ENCODE data around the gene CHN2. TPM values are rescaled to one million over a fixed set of nuclear protein-coding genes. Genes with fewer than 3 reads are reported as not detected.

The CHN2 gene
- polyA plus RNA-seq, 1 donor from 2014 or later = 136 TPM

- H3K27ac ChIP-seq (ENCODE audit: low read length) = no peak overlapping the region
- H3K4me2 ChIP-seq (ENCODE audit: low read length) = no peak overlapping the region
- H3K4me3 ChIP-seq (ENCODE audit: low read length) = no peak overlapping the region
- no peaks in the 10 kb centered on the region for H3K79me2 ChIP-seq (replicated peaks; ENCODE audit: insufficient read depth, low read length)
- no peaks in the 10 kb centered on the region for H3K36me3 ChIP-seq (ENCODE audit: insufficient read depth, low read length)
- peaks cover 6% of the 10 kb centered on the region for H3F3A ChIP-seq (ENCODE audit: insufficient read depth, low read length, poor library complexity, severe bottlenecking)
- H2AFZ ChIP-seq (ENCODE audit: low read depth, low read length) = no peak overlapping the region
- H3K9me2 ChIP-seq (ENCODE audit: insufficient read depth, low read length) = no peaks in the 10 kb centered on the region
- no peaks in the 10 kb centered on the region for H3K9me3 ChIP-seq (ENCODE audit: low read length)
- H3K9ac ChIP-seq (ENCODE audit: low read length) = no peak overlapping the region
- TF ChIP-seq EZH2 (IDR thresholded peaks at IDR 0.05; ENCODE audit: borderline replicate concordance, insufficient read depth, low read length, poor library complexity, severe bottlenecking) = no peak
- no peak for TF ChIP-seq EP300 (conservative IDR thresholded peaks at IDR 0.05; ENCODE audit: poor library complexity, severe bottlenecking)
- TF ChIP-seq, protein P1, sequence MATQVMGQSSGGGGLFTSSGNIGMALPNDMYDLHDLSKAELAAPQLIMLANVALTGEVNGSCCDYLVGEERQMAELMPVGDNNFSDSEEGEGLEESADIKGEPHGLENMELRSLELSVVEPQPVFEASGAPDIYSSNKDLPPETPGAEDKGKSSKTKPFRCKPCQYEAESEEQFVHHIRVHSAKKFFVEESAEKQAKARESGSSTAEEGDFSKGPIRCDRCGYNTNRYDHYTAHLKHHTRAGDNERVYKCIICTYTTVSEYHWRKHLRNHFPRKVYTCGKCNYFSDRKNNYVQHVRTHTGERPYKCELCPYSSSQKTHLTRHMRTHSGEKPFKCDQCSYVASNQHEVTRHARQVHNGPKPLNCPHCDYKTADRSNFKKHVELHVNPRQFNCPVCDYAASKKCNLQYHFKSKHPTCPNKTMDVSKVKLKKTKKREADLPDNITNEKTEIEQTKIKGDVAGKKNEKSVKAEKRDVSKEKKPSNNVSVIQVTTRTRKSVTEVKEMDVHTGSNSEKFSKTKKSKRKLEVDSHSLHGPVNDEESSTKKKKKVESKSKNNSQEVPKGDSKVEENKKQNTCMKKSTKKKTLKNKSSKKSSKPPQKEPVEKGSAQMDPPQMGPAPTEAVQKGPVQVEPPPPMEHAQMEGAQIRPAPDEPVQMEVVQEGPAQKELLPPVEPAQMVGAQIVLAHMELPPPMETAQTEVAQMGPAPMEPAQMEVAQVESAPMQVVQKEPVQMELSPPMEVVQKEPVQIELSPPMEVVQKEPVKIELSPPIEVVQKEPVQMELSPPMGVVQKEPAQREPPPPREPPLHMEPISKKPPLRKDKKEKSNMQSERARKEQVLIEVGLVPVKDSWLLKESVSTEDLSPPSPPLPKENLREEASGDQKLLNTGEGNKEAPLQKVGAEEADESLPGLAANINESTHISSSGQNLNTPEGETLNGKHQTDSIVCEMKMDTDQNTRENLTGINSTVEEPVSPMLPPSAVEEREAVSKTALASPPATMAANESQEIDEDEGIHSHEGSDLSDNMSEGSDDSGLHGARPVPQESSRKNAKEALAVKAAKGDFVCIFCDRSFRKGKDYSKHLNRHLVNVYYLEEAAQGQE (IDR thresholded peaks at IDR 0.05; ENCODE audit: borderline replicate concordance) = no peak
- TF ChIP-seq SMC3 (conservative IDR thresholded peaks at IDR 0.05; ENCODE audit: poor library complexity) = no peak
- TF ChIP-seq TAF1 (IDR thresholded peaks at IDR 0.05; ENCODE audit: low read depth) = no peak
- no peak for TF ChIP-seq POLR2AphosphoS5 (IDR thresholded peaks at IDR 0.05)
- no peak for TF ChIP-seq CTCF (IDR thresholded peaks at IDR 0.05; ENCODE audit: poor library complexity, severe bottlenecking)
- TF ChIP-seq RAD21 (conservative IDR thresholded peaks at IDR 0.05) = no peak
- TF ChIP-seq MXI1 (conservative IDR thresholded peaks at IDR 0.05; ENCODE audit: poor library complexity, severe bottlenecking) = no peak
- peaks cover 11% of the 10 kb centered on the region for H3K27me3 ChIP-seq (ENCODE audit: insufficient read depth, low read depth, low read length)
- no peaks in the 10 kb centered on the region for H4K20me1 ChIP-seq (ENCODE audit: insufficient read depth)
Measured at GRCh38 chr7:29150856-29151255, 43.7 kb upstream of the CHN2 start.

DNA sequence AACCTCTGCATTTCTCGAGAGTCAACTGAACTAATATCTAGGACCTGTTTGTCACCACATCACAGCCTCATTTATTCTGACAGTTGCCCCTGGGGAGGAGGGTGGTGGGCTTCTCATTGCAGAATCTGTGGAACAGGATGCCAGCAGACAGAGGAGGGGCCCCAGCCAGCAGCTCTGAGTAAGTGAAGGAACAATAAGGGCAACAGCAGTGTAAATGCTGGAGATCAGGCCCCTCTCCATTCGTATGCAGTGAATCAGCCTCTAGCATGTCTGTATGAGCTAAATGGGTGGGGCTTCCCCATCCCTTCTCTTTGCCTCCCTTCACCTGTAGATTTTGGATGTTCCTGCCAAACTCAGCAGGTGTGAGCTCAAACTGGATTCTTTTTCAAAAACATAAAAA, 40.5 kb upstream of the CHN2 start:
- H2AFZ ChIP-seq (ENCODE audit: low read depth, low read length) = no peak overlapping the region
- H3K9me2 ChIP-seq (ENCODE audit: insufficient read depth, low read length) = no peaks in the 10 kb centered on the region
- no peak overlapping the region for H3K4me3 ChIP-seq (ENCODE audit: low read length)
- H3K36me3 ChIP-seq (ENCODE audit: insufficient read depth, low read length) = no peaks in the 10 kb centered on the region
- no peak overlapping the region for H3K27ac ChIP-seq (ENCODE audit: low read length)
- H3F3A ChIP-seq (ENCODE audit: insufficient read depth, low read length, poor library complexity, severe bottlenecking) = peaks cover 16% of the 10 kb centered on the region
- H3K4me2 ChIP-seq (ENCODE audit: low read length) = no peak overlapping the region
- no peak overlapping the region for H3K9ac ChIP-seq (ENCODE audit: low read length)
- no peaks in the 10 kb centered on the region for H3K9me3 ChIP-seq (ENCODE audit: low read length)
- no peaks in the 10 kb centered on the region for H3K27me3 ChIP-seq (ENCODE audit: insufficient read depth, low read depth, low read length)
- TF ChIP-seq POLR2AphosphoS5 (IDR thresholded peaks at IDR 0.05) = no peak
- TF ChIP-seq TAF1 (IDR thresholded peaks at IDR 0.05; ENCODE audit: low read depth) = no peak
- TF ChIP-seq EZH2 (IDR thresholded peaks at IDR 0.05; ENCODE audit: borderline replicate concordance, insufficient read depth, low read length, poor library complexity, severe bottlenecking) = no peak
- TF ChIP-seq RAD21 (conservative IDR thresholded peaks at IDR 0.05) = no peak
- TF ChIP-seq EP300 (conservative IDR thresholded peaks at IDR 0.05; ENCODE audit: poor library complexity, severe bottlenecking) = no peak
- TF ChIP-seq MXI1 (conservative IDR thresholded peaks at IDR 0.05; ENCODE audit: poor library complexity, severe bottlenecking) = no peak
- TF ChIP-seq CTCF (IDR thresholded peaks at IDR 0.05; ENCODE audit: poor library complexity, severe bottlenecking) = no peak
- no peak for TF ChIP-seq SMC3 (conservative IDR thresholded peaks at IDR 0.05; ENCODE audit: poor library complexity)
- TF ChIP-seq, protein P1 (IDR thresholded peaks at IDR 0.05; ENCODE audit: borderline replicate concordance) = no peak
- H3K79me2 ChIP-seq (replicated peaks; ENCODE audit: insufficient read depth, low read length) = no peaks in the 10 kb centered on the region
- no peaks in the 10 kb centered on the region for H4K20me1 ChIP-seq (ENCODE audit: insufficient read depth)
